Lower leg skin (tissue), 3 donors: ENCODE data around the gene AGMO.

Source experiments
- POLR2A ChIP-seq, 2 donors: fragments of 450-650 bp; IDR thresholded peaks; one replicate each; pipeline ENCODE4 v1.6.1; 2016 to 2017; ENCODE audit warnings: antibody characterized with exemption in 2 of 2, mild to moderate bottlenecking in 1 of 2, moderate library complexity in 1 of 2
- TF ChIP-seq, protein P1 (sequence below), 3 donors: fragments of 450-650 bp; IDR thresholded peaks; one replicate each; pipeline ENCODE4 v1.5.1; 2016; ENCODE audit warnings: antibody characterized with exemption in 3 of 3, mild to moderate bottlenecking in 3 of 3, moderate library complexity in 2 of 3

DNA sequence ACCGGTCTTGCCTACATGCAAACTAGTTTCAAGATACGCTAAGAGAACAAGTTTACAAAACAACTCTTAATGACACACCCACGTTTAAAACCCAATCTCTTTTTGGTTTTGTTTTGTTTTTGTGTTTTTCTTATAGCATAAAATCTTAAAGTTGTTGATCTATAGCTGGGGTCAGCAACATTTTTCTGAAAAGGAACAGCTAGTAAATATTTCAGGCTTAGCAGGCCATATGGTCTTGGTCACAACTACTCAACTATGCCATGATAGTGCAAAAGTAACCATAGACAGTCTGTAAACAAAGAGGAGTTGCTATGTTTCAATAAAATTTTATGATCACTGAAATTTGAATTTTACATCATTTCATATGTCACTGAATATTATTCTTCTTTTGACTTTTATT lies 327.4 kb downstream of the AGMO start:
- TF ChIP-seq, protein P1, sequence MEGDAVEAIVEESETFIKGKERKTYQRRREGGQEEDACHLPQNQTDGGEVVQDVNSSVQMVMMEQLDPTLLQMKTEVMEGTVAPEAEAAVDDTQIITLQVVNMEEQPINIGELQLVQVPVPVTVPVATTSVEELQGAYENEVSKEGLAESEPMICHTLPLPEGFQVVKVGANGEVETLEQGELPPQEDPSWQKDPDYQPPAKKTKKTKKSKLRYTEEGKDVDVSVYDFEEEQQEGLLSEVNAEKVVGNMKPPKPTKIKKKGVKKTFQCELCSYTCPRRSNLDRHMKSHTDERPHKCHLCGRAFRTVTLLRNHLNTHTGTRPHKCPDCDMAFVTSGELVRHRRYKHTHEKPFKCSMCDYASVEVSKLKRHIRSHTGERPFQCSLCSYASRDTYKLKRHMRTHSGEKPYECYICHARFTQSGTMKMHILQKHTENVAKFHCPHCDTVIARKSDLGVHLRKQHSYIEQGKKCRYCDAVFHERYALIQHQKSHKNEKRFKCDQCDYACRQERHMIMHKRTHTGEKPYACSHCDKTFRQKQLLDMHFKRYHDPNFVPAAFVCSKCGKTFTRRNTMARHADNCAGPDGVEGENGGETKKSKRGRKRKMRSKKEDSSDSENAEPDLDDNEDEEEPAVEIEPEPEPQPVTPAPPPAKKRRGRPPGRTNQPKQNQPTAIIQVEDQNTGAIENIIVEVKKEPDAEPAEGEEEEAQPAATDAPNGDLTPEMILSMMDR (IDR thresholded peaks at IDR 0.05), result no peak
- no peak for TF ChIP-seq POLR2A (IDR thresholded peaks at IDR 0.05)
